HCT116 (cell line): ENCODE data around the gene CENPS. TPM values are rescaled to one million over a fixed set of nuclear protein-coding genes. Genes with fewer than 3 reads are reported as not detected.

ENCODE experiments used
- ATAC-seq: fragments of 200-7000 bp; cut with Tn5 transposase; 2 replicates; pipeline ENCODE4 v1.9.1; 2020; ENCODE audit warnings: mild to moderate bottlenecking, moderate library complexity
- BruUV-seq: library from RNA; stranded (reverse); fragments of 400-500 nt; replicated peaks from 2 replicates; lab custom pipeline; 2021; lab: Mats Ljungman, UMichigan
- CTCF ChIA-PET: fragments of 300-600 bp; sonication (Branson Sonifier 250); formaldehyde crosslinking; loops from one replicate; lab custom pipeline; 2021; ENCODE audit warnings: antibody characterized with exemption; lab: Charles Lee
- POLR2A ChIA-PET: fragments of 300-600, 350-600 bp; sonication (Branson Sonifier 250); formaldehyde crosslinking; loops from one replicate; lab custom pipeline; 2021; ENCODE audit warnings: antibody characterized with exemption; lab: Charles Lee
- RAD21 ChIA-PET, 2 experiments: fragments of 300-600 bp; sonication (Branson Sonifier 250); formaldehyde crosslinking; loops; one replicate each; lab custom pipeline; 2023; ENCODE audit warnings: low total read pairs in 2 of 2; ENCODE audit not compliant: uncharacterized antibody in 2 of 2, unreplicated experiment in 2 of 2, low non-redundant PET in 1 of 2; lab: Charles Lee
- DNase-seq: peaks from one replicate; pipeline ENCODE4 v3.0.0-alpha.2; 2010; ENCODE audit warnings: low read depth, low spot score
- H2AFZ ChIP-seq: fragments of 200-600 bp; shearing (Covaris generic), sonication (generic); 2 replicates; pipeline ENCODE4 v1.6.1; 2017; ENCODE audit warnings: low read depth, mixed run types, mixed read lengths, antibody characterized with exemption, low read length; ENCODE audit not compliant: poor library complexity, severe bottlenecking
- H3K27ac ChIP-seq: 2 replicates; pipeline ENCODE4 v1.5.1; 2012; ENCODE audit warnings: low read depth, low read length
- H3K27me3 ChIP-seq: fragments of 200-600 bp; sonication (generic); 2 replicates; pipeline ENCODE4 v1.6.1; 2016; ENCODE audit warnings: mixed run types, low read length, mixed read lengths; ENCODE audit not compliant: insufficient read depth
- H3K36me3 ChIP-seq, 2 experiments: fragments of 200-500 bp in 1 of 2; fragments of 200-600 bp in 1 of 2; sonication (Bioruptor generic) in 1 of 2; sonication (generic) in 1 of 2; 2 replicates each; pipeline versions ENCODE4 v1.5.1 to v1.6.1; 2014 to 2016; ENCODE audit warnings: low read length in 2 of 2, inconsistent platforms in 1 of 2, mixed read lengths in 1 of 2, mixed run types in 1 of 2; ENCODE audit not compliant: insufficient read depth in 2 of 2, control insufficient read depth in 1 of 2
- H3K4me1 ChIP-seq, 2 experiments: fragments of 200-600 bp in 1 of 2; sonication (generic) in 1 of 2; 2 replicates each; pipeline versions ENCODE4 v1.5.1 to v1.6.1; 2012 to 2017; ENCODE audit warnings: low read length in 2 of 2, inconsistent platforms in 1 of 2, mild to moderate bottlenecking in 1 of 2, mixed read lengths in 1 of 2, mixed run types in 1 of 2, moderate library complexity in 1 of 2; ENCODE audit not compliant: insufficient read depth in 2 of 2, control insufficient read depth in 1 of 2
- H3K4me2 ChIP-seq: fragments of 200-600 bp; sonication (generic); 2 replicates; pipeline ENCODE4 v1.6.1; 2017; ENCODE audit warnings: mixed run types, low read length, mixed read lengths
- H3K4me3 ChIP-seq, 2 experiments: fragments of 200-600 bp in 1 of 2; sonication (generic) in 1 of 2; replicated peaks in 1 of 2; 2 replicates each; pipeline ENCODE4 v1.5.1; 2011 to 2016; ENCODE audit warnings: low read length in 2 of 2, control low read depth in 1 of 2, low read depth in 1 of 2, mild to moderate bottlenecking in 1 of 2, mixed read lengths in 1 of 2, mixed run types in 1 of 2
- H3K79me2 ChIP-seq: fragments of 200-600 bp; sonication (generic); 2 replicates; pipeline ENCODE4 v1.6.1; 2017; ENCODE audit warnings: mild to moderate bottlenecking, mixed run types, low read length, moderate library complexity, mixed read lengths; ENCODE audit not compliant: insufficient read depth
- H3K9ac ChIP-seq: fragments of 200-600 bp; sonication (generic); 2 replicates; pipeline ENCODE4 v1.6.1; 2016; ENCODE audit warnings: low read length, mixed read lengths
- H3K9me2 ChIP-seq: fragments of 200-600 bp; sonication (generic), shearing (Covaris generic); 2 replicates; pipeline ENCODE4 v1.6.1; 2017; ENCODE audit warnings: mixed run types, mild to moderate bottlenecking, moderate library complexity; ENCODE audit not compliant: insufficient read depth
- H3K9me3 ChIP-seq, 2 experiments: fragments of 200-500 bp in 1 of 2; fragments of 200-600 bp in 1 of 2; sonication (Bioruptor generic) in 1 of 2; sonication (generic) in 1 of 2; 2 replicates each; pipeline ENCODE4 v1.6.1; 2014 to 2017; ENCODE audit warnings: low read length in 2 of 2, mixed read lengths in 2 of 2, inconsistent platforms in 1 of 2, low read depth in 1 of 2, mild to moderate bottlenecking in 1 of 2, mixed run types in 1 of 2, moderate library complexity in 1 of 2; ENCODE audit not compliant: control insufficient read depth in 1 of 2, insufficient read depth in 1 of 2
- H4K20me1 ChIP-seq: fragments of 200-600 bp; sonication (generic), shearing (Covaris generic); 2 replicates; pipeline ENCODE4 v1.6.1; 2017; ENCODE audit warnings: mixed run types, mild to moderate bottlenecking, moderate library complexity; ENCODE audit not compliant: insufficient read depth
- ATF3 ChIP-seq: IDR thresholded peaks from 2 replicates; pipeline ENCODE4 v1.6.1; 2012
- ELF1 ChIP-seq: IDR thresholded peaks from 2 replicates; pipeline ENCODE4 v1.6.1; 2012; ENCODE audit warnings: low read depth, borderline replicate concordance
- EZH2 ChIP-seq: fragments of 200-600 bp; sonication (generic); IDR thresholded peaks from 2 replicates; pipeline ENCODE4 v1.6.1; 2017; ENCODE audit warnings: antibody characterized with exemption, mixed run types
- EZH2phosphoT487 ChIP-seq: fragments of 200-600 bp; IDR thresholded peaks from 2 replicates; pipeline ENCODE4 v1.6.1; 2018; ENCODE audit warnings: antibody characterized with exemption, borderline replicate concordance
- FOSL1 ChIP-seq: IDR thresholded peaks from 2 replicates; pipeline ENCODE4 v1.6.1; 2012; ENCODE audit warnings: low read depth
- JUND ChIP-seq: IDR thresholded peaks from 2 replicates; pipeline ENCODE4 v1.6.1; 2012
- MAX ChIP-seq: IDR thresholded peaks from 2 replicates; pipeline ENCODE4 v1.6.1; 2012
- POLR2A ChIP-seq: IDR thresholded peaks from 2 replicates; pipeline ENCODE4 v1.7.0; 2011; ENCODE audit warnings: borderline replicate concordance; ENCODE audit not compliant: insufficient read depth, insufficient read length; ENCODE audit errors: extremely low read depth
- RAD21 ChIP-seq: IDR thresholded peaks from 2 replicates; pipeline ENCODE4 v1.6.1; 2012; ENCODE audit warnings: low read depth, mild to moderate bottlenecking
- REST ChIP-seq: IDR thresholded peaks from 2 replicates; pipeline ENCODE4 v1.6.1; 2012; ENCODE audit warnings: low read depth
- YY1 ChIP-seq: IDR thresholded peaks from 2 replicates; pipeline ENCODE4 v1.6.1; 2011; ENCODE audit warnings: low read length, low read depth, moderate library complexity, mild to moderate bottlenecking; ENCODE audit not compliant: insufficient replicate concordance; ENCODE audit errors: extremely low read depth
- ZBTB33 ChIP-seq: IDR thresholded peaks from 2 replicates; pipeline ENCODE4 v1.6.1; 2011; ENCODE audit warnings: mild to moderate bottlenecking, low read length, moderate library complexity; ENCODE audit not compliant: insufficient replicate concordance; ENCODE audit errors: extremely low read depth
- ZFX ChIP-seq: fragments of 450-650 bp; IDR thresholded peaks from 2 replicates; pipeline ENCODE4 v1.6.1; 2017
- intact Hi-C: fragments of 100-400 bp; cut with micrococcal nuclease; formaldehyde crosslinking; loops from 2 replicates; pipeline ENCODE4 v1.10.0; 2022
- total RNA-seq: library from RNA; stranded (reverse); gene quantifications from one replicate; pipeline ENCODE4 v1.2.1, GENCODE V29; 2021; ENCODE audit not compliant: unreplicated experiment

CENPS gene
- total RNA-seq, 1 experiment from 2014 or later: 21.9 TPM

GRCh38 chr1:10380594-10381275, 49.5 kb upstream of the CENPS start (continued):
- no peak for TF ChIP-seq REST
- no peak for TF ChIP-seq MAX
- TF ChIP-seq POLR2A: no peak
- TF ChIP-seq EZH2phosphoT487: no peak
- no peak for TF ChIP-seq JUND
- TF ChIP-seq YY1: no peak

GRCh38 chr1:10383630-10384029, 46.6 kb upstream of the CENPS start:
- H2AFZ ChIP-seq: no peak overlapping the region
- H3K27ac ChIP-seq: no peak overlapping the region
- H3K4me3 ChIP-seq: no peak overlapping the region
- no TSS peak for BruUV-seq
- ATAC-seq (no peak), DNase-seq (no peak)
- CTCF ChIA-PET: no interaction called here
- H3K9me2 ChIP-seq: no peaks in the 10 kb centered on the region
- H3K27me3 ChIP-seq: no peaks in the 10 kb centered on the region
- no peak overlapping the region for H3K9ac ChIP-seq
- no peaks in the 10 kb centered on the region for H3K79me2 ChIP-seq
- H3K9me3 ChIP-seq: no peaks in the 10 kb centered on the region
- no peaks in the 10 kb centered on the region for H4K20me1 ChIP-seq
- intact Hi-C loops: no loop called here
- RAD21 ChIA-PET: no interaction called here
- peaks cover 5 to 9% of the 10 kb centered on the region in 2 experiments; a peak in 3 of 4 replicates for H3K4me1 ChIP-seq
- POLR2A ChIA-PET: no interaction called here
- no peak overlapping the region for H3K4me2 ChIP-seq
- H3K36me3 ChIP-seq: peaks cover 3 to 4% of the 10 kb centered on the region in 2 experiments; a peak in 2 of 4 replicates
- TF ChIP-seq MAX: no peak
- TF ChIP-seq YY1: no peak
- TF ChIP-seq RAD21: no peak
- no peak for TF ChIP-seq EZH2
- no peak for TF ChIP-seq ATF3
- TF ChIP-seq ELF1: no peak
- TF ChIP-seq FOSL1: no peak
- no peak for TF ChIP-seq ZFX
- TF ChIP-seq EZH2phosphoT487: no peak
- no peak for TF ChIP-seq REST
- TF ChIP-seq ZBTB33: no peak
